Activated naive CD8-positive, alpha-beta T cell treated with anti-CD3 and anti-CD28 coated beads for 36 hours (primary cell): Measurements from ENCODE around the gene PIK3R2. TPM values are rescaled to one million over a fixed set of nuclear protein-coding genes. Genes with fewer than 3 reads are reported as not detected.
A peak's percentile ranks its signal among the peaks of the same experiment; 100 is the strongest.

Source experiments
- DNase-seq: peaks from one replicate; pipeline ENCODE4 v3.0.0; 2021
- H3K27ac Mint-ChIP-seq: one replicate; pipeline ENCODE4 v1.8.0; 2022; ENCODE audit warnings: mild to moderate bottlenecking, moderate library complexity, mixed read lengths
- H3K27me3 Mint-ChIP-seq: one replicate; pipeline ENCODE4 v1.8.0; 2022; ENCODE audit warnings: mild to moderate bottlenecking, mixed read lengths
- H3K36me3 Mint-ChIP-seq: one replicate; pipeline ENCODE4 v1.8.0; 2021; ENCODE audit warnings: mild to moderate bottlenecking, mixed read lengths
- H3K4me1 Mint-ChIP-seq: one replicate; pipeline ENCODE4 v1.8.0; 2021; ENCODE audit warnings: mixed read lengths
- H3K4me3 Mint-ChIP-seq: one replicate; pipeline ENCODE4 v1.8.0; 2022; ENCODE audit warnings: mild to moderate bottlenecking, moderate library complexity, mixed read lengths
- H3K9me3 Mint-ChIP-seq: one replicate; pipeline ENCODE4 v1.8.0; 2022; ENCODE audit warnings: mixed read lengths
- total RNA-seq, 2 experiments: library from RNA; stranded (reverse); gene quantifications; one replicate each; pipeline ENCODE4 v1.2.3, GENCODE V29; 2021

PIK3R2 gene
- total RNA-seq, 2 experiments from 2014 or later: 18.5 to 21.1 TPM

DNA sequence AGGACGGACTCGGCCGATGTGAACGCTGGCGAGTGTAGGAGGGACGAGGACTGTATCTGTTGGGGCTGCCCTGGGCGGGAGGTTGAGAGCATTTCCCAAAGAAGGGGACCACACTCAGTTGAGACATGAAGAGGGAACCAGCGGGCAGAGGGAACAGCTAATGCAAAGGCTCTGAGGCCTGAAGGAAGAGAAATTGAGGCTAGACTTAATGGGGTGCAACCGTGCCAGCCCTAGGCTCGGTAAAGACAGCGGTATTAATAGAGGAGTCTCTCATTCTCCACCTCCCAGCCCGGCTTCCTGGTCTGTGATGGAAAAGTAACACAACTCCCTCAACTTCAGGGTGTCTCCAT, 41.2 kb downstream of the PIK3R2 start:
- Mint-ChIP-seq H3K9me3 (no peaks in the 10 kb centered on the region), H3K4me1 (peaks cover 17% of the 10 kb centered on the region), H3K36me3 (peaks cover 8% of the 10 kb centered on the region), H3K27me3 (peaks cover 4% of the 10 kb centered on the region), H3K4me3 (peak overlapping the region; percentile 86), H3K27ac (peak overlapping the region; percentile 82)
- DNase-seq: no peak

DNA sequence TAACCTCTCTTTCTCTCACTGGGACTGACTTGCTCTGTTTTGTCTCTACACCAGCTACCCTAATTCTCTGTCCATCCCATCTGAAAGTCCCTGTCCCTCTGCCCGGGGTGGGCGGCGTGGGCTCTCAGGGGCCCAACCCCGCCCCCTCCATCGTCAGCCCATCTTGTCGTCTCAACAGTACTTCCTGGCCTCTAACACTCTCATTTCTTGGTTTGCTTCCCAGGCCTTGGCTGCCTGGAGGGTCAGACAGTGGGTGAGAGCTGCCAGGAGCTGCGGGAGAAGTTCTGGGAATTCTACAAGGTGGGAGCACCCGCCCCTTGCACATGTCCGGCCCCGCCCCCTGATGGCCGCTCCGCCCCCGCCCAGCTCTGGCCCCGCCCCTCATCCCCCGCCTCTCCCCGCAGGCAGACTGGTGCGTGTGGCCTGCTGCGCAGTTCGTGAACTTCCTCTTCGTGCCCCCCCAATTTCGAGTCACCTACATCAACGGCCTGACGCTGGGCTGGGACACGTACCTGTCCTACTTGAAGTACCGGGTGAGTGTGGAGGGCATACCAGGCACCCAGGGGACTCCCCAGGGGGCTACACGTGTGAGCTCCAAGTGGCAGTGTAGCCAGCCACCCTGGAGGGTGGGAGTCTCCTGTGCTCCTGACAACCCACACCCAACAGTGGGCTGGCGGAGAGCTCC, 41.7 kb downstream of the PIK3R2 start:
- Mint-ChIP-seq H3K27ac (peak overlapping the region; percentile 23), H3K9me3 (no peaks in the 10 kb centered on the region), H3K27me3 (peaks cover 4% of the 10 kb centered on the region), H3K36me3 (peaks cover 8% of the 10 kb centered on the region), H3K4me3 (peak overlapping the region; percentile 86), H3K4me1 (peaks cover 17% of the 10 kb centered on the region)
- peak; percentile 22 for DNase-seq

- no peak overlapping the region for H3K4me3 Mint-ChIP-seq
- no peak overlapping the region for H3K27ac Mint-ChIP-seq
Measured at GRCh38 chr19:18196511-18196845, 43.5 kb downstream of the PIK3R2 start.

DNA sequence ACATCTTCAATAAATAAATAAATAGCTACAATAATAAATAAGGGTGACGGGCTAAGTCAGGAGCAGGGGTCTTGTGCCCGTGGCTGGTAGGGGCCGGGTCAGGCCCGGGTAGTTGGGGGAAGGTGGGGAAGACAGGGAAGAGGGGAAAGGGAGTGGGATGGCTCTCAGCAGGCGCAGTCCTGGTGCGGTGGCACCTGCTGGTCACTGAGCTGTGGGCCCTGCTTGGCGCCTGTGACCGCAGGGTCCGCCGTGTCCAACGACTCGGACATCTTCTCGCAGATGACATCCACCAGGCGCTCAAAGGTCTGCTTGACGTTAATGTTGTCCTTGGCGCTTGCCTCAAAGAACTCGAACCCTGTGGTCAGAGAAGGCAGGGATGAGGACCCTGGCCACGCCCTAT, 44.3 kb downstream of the PIK3R2 start:
- peaks cover 14% of the 10 kb centered on the region for H3K4me1 Mint-ChIP-seq

More at GRCh38 chr19:18196511-18196845, 43.5 kb downstream of the PIK3R2 start:
- peaks cover 17% of the 10 kb centered on the region for H3K4me1 Mint-ChIP-seq
- H3K27me3 Mint-ChIP-seq: peaks cover 4% of the 10 kb centered on the region
- no peaks in the 10 kb centered on the region for H3K9me3 Mint-ChIP-seq
- no peak for DNase-seq
- peaks cover 10% of the 10 kb centered on the region for H3K36me3 Mint-ChIP-seq

DNA sequence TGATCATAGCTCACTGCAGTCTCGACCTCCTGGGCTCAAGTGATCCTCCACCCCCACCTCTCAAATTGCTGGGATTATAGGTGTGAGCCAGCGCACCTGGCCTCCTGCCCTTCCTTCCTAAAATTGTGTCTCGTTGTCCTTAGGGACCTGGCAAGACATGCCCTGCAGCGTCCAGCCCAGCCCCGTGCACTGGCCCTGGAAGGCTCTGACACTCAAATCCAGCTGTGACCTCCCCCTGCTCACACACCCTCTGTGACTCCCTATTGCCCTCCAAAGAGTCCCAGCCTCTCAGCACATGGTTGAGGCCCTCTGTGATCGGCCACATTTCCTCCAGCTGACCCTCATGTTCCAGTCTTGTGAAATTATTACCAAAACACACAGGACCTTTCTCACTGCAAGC, 45.0 kb downstream of the PIK3R2 start:
- H3K27me3 Mint-ChIP-seq: peaks cover under 1% of the 10 kb centered on the region
- no peak for DNase-seq
- H3K4me1 Mint-ChIP-seq: peaks cover 14% of the 10 kb centered on the region
- no peak overlapping the region for H3K4me3 Mint-ChIP-seq
- peaks cover 17% of the 10 kb centered on the region for H3K36me3 Mint-ChIP-seq
- H3K9me3 Mint-ChIP-seq: no peaks in the 10 kb centered on the region
- peak overlapping the region; percentile 62 for H3K27ac Mint-ChIP-seq

More for the DNA sequence above, 44.3 kb downstream of the PIK3R2 start:
- H3K27ac Mint-ChIP-seq: no peak overlapping the region
- no peak for DNase-seq
- H3K36me3 Mint-ChIP-seq: peaks cover 15% of the 10 kb centered on the region
- H3K9me3 Mint-ChIP-seq: no peaks in the 10 kb centered on the region
- no peak overlapping the region for H3K4me3 Mint-ChIP-seq
- peaks cover 4% of the 10 kb centered on the region for H3K27me3 Mint-ChIP-seq

GRCh38 chr19:18198374-18198773, 45.4 kb downstream of the PIK3R2 start:
- Mint-ChIP-seq H3K27me3 (no peaks in the 10 kb centered on the region), H3K9me3 (no peaks in the 10 kb centered on the region), H3K27ac (no peak overlapping the region), H3K36me3 (peaks cover 16% of the 10 kb centered on the region), H3K4me1 (peaks cover 18% of the 10 kb centered on the region), H3K4me3 (no peak overlapping the region)
- no peak for DNase-seq

- H3K27ac Mint-ChIP-seq: no peak overlapping the region
- H3K4me3 Mint-ChIP-seq: peak overlapping the region; percentile 90
- H3K9me3 Mint-ChIP-seq: no peaks in the 10 kb centered on the region
- H3K4me1 Mint-ChIP-seq: peaks cover 15% of the 10 kb centered on the region
- DNase-seq: no peak
- H3K36me3 Mint-ChIP-seq: peaks cover 16% of the 10 kb centered on the region
- H3K27me3 Mint-ChIP-seq: no peaks in the 10 kb centered on the region
Measured at GRCh38 chr19:18202397-18202777, 49.4 kb downstream of the PIK3R2 start.

- peak overlapping the region; percentile 84 for H3K27ac Mint-ChIP-seq
- H3K4me3 Mint-ChIP-seq: peak overlapping the region; percentile 90
- peak; percentile 48 for DNase-seq
- H3K36me3 Mint-ChIP-seq: peaks cover 16% of the 10 kb centered on the region
- H3K4me1 Mint-ChIP-seq: peaks cover 15% of the 10 kb centered on the region
- H3K9me3 Mint-ChIP-seq: no peaks in the 10 kb centered on the region
- no peaks in the 10 kb centered on the region for H3K27me3 Mint-ChIP-seq
Measured at GRCh38 chr19:18202778-18203407, 49.9 kb downstream of the PIK3R2 start.

- no peak for DNase-seq
- peak overlapping the region; percentile 84 for H3K27ac Mint-ChIP-seq
Measured at GRCh38 chr19:18203408-18203862, 50.5 kb downstream of the PIK3R2 start.

GRCh38 chr19:18203863-18204393, 51.0 kb downstream of the PIK3R2 start, which contains the start of gene RAB3A:
TSS of gene RAB3A (minus strand) at chr19:18204042. CDS start at chr19:18202740, 1,302 bp downstream.
- H3K27ac Mint-ChIP-seq: peak within 1 kb of the TSS; percentile 84
- H3K27me3 Mint-ChIP-seq: peaks cover 6% of the 10 kb centered on the region
- peak; percentile 100 for DNase-seq
- no peaks in the 10 kb centered on the region for H3K9me3 Mint-ChIP-seq
- peaks cover 10% of the 10 kb centered on the region for H3K36me3 Mint-ChIP-seq
- peaks cover 16% of the 10 kb centered on the region for H3K4me1 Mint-ChIP-seq
- H3K4me3 Mint-ChIP-seq: peak within 1 kb of the TSS; percentile 90

More at GRCh38 chr19:18203408-18203862, 50.5 kb downstream of the PIK3R2 start:
- Mint-ChIP-seq H3K27me3 (peaks cover under 1% of the 10 kb centered on the region), H3K4me1 (peaks cover 15% of the 10 kb centered on the region), H3K9me3 (no peaks in the 10 kb centered on the region), H3K36me3 (peaks cover 12% of the 10 kb centered on the region), H3K4me3 (peak overlapping the region; percentile 90)

DNA sequence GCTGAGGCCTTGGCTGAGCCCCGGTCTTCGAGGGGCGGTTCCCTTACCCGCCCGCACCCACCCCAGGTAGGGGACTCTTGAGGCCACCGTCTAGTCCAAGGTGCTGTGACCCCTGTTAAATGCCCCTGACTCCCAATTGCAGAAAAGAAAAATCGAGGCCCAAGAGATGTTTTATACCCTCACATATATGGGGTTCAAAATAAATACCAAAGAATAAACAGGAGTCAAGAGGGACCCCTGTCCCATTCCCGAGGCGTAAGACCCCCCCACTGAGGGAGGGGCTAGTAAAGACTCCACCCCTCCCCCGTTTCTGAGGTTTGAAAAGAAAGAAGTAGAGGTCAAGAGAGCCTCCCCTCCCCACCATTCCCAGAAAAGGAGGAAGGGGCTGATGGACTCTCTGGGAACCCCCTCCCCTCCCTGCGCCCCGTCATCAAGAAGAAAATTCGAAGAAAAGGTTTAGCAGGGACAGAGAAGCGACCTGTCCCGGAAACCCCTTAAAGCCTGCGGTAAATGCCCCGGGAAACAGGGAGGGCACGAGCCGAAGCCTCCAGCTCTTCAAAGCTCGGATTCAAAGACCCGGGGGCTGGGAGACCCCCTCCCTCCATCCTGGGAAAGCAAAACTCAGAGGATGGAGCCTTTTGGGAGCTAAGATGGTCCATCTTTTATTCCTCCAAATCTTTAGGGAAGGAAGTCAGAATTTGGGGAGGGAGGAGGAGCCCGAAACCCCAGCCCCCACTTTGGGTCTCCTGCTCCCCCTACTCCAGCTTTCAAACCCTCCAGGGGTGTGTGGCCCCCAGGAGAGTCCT, 51.6 kb downstream of the PIK3R2 start:
- Mint-ChIP-seq H3K4me1 (peaks cover 16% of the 10 kb centered on the region), H3K4me3 (peak overlapping the region; percentile 83), H3K9me3 (no peaks in the 10 kb centered on the region), H3K27ac (peak overlapping the region; percentile 84), H3K27me3 (peaks cover 8% of the 10 kb centered on the region), H3K36me3 (peaks cover 10% of the 10 kb centered on the region)
- no peak for DNase-seq

- Mint-ChIP-seq H3K27ac (peak overlapping the region; percentile 63), H3K9me3 (no peaks in the 10 kb centered on the region), H3K4me1 (peaks cover 16% of the 10 kb centered on the region), H3K27me3 (peaks cover 15% of the 10 kb centered on the region), H3K4me3 (peak overlapping the region; percentile 83), H3K36me3 (peaks cover 10% of the 10 kb centered on the region)
- peak; percentile 71 for DNase-seq
Measured at GRCh38 chr19:18205200-18205892, 52.4 kb downstream of the PIK3R2 start.

DNA sequence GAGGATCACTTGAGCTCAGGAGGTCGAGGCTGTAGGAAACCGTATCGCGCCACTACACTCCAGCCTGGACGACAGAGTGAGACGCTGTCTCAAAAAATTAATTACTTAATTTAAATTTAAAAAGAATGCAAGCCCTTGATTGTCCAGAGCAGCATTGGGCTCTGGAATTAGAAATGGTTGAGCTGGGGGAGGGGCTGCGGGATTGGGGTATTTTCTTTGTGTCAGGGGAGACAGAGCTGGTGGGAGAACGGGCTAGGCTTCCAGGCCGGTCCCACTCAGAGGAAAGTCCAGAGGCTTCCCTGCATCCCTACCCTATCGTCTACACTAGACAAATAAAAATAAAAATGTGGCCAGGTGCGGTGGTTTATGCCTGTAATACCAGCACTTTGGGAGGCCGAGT, 53.1 kb downstream of the PIK3R2 start:
- no peaks in the 10 kb centered on the region for H3K9me3 Mint-ChIP-seq
- no peak overlapping the region for H3K27ac Mint-ChIP-seq
- H3K36me3 Mint-ChIP-seq: peaks cover 10% of the 10 kb centered on the region
- H3K4me3 Mint-ChIP-seq: no peak overlapping the region
- DNase-seq: no peak
- peaks cover 16% of the 10 kb centered on the region for H3K4me1 Mint-ChIP-seq
- peaks cover 16% of the 10 kb centered on the region for H3K27me3 Mint-ChIP-seq

DNA sequence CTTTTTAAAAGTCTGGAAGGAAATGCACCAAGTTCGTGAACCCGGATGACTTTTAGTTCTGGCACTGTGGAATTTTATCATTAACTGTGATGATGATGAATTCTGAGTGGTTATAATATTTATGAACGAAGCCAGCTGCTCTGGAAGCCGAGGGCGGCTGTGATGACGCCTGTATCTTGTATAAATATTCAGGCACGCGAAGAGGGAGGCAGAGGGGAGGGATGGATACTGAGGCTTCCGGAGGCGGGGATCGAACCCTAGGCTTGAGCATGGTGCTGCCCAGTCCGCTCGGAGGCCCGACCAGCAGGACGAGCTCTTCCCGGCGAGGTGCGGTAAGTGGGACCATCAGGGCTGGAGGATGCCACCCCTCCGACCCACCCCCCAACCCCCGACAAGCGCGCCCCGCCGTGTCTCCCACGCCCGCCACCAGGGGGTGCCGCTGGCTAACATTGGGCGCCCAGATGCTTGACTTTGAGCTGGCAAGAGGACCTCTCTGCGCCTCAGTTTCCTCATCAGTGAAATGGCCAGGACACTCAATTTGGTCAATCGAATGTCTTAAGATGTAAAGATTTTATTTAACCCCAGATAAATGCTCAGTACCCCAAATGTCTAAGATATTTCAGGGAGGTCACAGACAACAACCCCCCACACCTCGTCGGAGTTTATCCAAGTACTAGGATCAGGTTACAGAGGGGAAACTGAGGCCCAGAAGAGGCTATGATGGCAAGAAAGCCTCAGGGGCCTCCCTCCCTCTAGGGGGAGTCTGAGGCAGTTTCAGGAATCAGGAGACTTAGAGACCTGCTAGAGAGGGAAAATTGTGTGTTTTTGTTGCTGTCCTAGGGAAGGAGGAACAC, 55.4 kb downstream of the PIK3R2 start:
- peak; percentile 56 for DNase-seq
- Mint-ChIP-seq H3K4me3 (no peak overlapping the region), H3K9me3 (no peaks in the 10 kb centered on the region), H3K27ac (no peak overlapping the region), H3K4me1 (peaks cover 9% of the 10 kb centered on the region), H3K27me3 (peaks cover 16% of the 10 kb centered on the region), H3K36me3 (no peaks in the 10 kb centered on the region)
